ENCODE results near the gene ADPRHL1. TPM values are rescaled to one million over a fixed set of nuclear protein-coding genes. Genes with fewer than 3 reads are reported as not detected.

Gene ADPRHL1
- polyA plus RNA-seq, 1 donor (not counting 4 experiments of a cell fraction or from before 2014, with no cell fraction given), result 1.2 TPM

DNA sequence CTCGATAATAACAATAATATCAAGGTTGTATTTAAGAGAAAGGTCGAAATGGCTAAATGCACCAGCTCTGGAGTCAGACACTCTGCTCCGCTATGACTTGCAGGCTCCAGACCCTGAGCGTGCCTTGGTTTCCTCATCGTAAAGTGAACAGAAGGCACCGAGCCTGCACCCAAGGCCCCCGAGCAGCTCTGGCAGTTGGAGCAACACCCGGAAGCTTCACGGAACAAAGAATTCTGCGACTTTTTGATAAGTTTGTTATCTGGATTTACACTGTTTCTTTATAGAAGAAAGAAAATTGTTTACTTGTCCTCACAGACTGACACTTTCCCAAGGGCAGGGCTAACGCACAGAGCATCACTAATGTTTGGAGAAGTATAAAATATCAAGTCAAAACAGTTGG is 93.7 kb downstream of the ADPRHL1 start:
- no peak overlapping the region for H3K9ac ChIP-seq (ENCODE audit: control insufficient read depth, extremely low read depth, insufficient read depth, low read length)
- dilution Hi-C loops (cut with MboI; ENCODE audit: extremely low pct_ligation_motif_present, low sequenced_read_pairs), result no loop called here
- H3K36me3 ChIP-seq (ENCODE audit: control insufficient read depth in 2 of 2, extremely low read depth in 1 of 2, insufficient read depth in 2 of 2, low read length in 2 of 2), result no peaks in the 10 kb centered on the region
- H3K9me1 ChIP-seq (ENCODE audit: control insufficient read depth, extremely low read depth, insufficient read depth, low read length), result no peaks in the 10 kb centered on the region
- H3K27ac ChIP-seq (ENCODE audit: control insufficient read depth, insufficient read depth, low read length), result no peak overlapping the region
- H3K4me1 ChIP-seq (ENCODE audit: control insufficient read depth, extremely low read depth, insufficient read depth, low read length), result peaks cover 6% of the 10 kb centered on the region
- H3K4me2 ChIP-seq (ENCODE audit: control insufficient read depth, extremely low read depth, insufficient read depth, low read depth, low read length), result no peak overlapping the region
- FAIRE-seq (no peak), DNase-seq (ENCODE audit: low read depth, low spot score) (no peak)
- H2AFZ ChIP-seq (ENCODE audit: control insufficient read depth, low read length), result no peak overlapping the region
- no peaks in the 10 kb centered on the region for H3K79me2 ChIP-seq (ENCODE audit: control insufficient read depth, insufficient read depth, low read length)
- TF ChIP-seq CTCF (optimal IDR thresholded peaks at IDR 0.05 in 1 of 3, IDR thresholded peaks at IDR 0.05 in 1 of 3, conservative IDR thresholded peaks at IDR 0.05 in 1 of 3; ENCODE audit: extremely low read depth in 1 of 3, insufficient read depth in 2 of 3, low read length in 3 of 3) (no peak), EZH2 (IDR thresholded peaks at IDR 0.05; ENCODE audit: low read length) (no peak)
- H4K20me1 ChIP-seq (ENCODE audit: control insufficient read depth, extremely low read depth, insufficient read depth, low read length), result no peaks in the 10 kb centered on the region
- H3K9me3 ChIP-seq (ENCODE audit: control insufficient read depth, low read depth, low read length), result no peaks in the 10 kb centered on the region
- H3K4me3 ChIP-seq (ENCODE audit: control insufficient read depth in 2 of 3, extremely low read depth in 1 of 3, insufficient read depth in 2 of 3, low read depth in 1 of 3, low read length in 3 of 3), result no peak overlapping the region
- H3K27me3 ChIP-seq (ENCODE audit: control insufficient read depth, extremely low read depth, insufficient read depth, low read length), result no peaks in the 10 kb centered on the region

GRCh38 chr13:113358653-113359190 is 94.6 kb downstream of the ADPRHL1 start:
- FAIRE-seq (no peak), DNase-seq (ENCODE audit: low read depth, low spot score) (no peak)
- Histone ChIP-seq H2AFZ (ENCODE audit: control insufficient read depth, low read length) (no peak overlapping the region), H3K36me3 (ENCODE audit: control insufficient read depth in 2 of 2, extremely low read depth in 1 of 2, insufficient read depth in 2 of 2, low read length in 2 of 2) (no peaks in the 10 kb centered on the region), H3K27ac (ENCODE audit: control insufficient read depth, insufficient read depth, low read length) (no peak overlapping the region), H3K27me3 (ENCODE audit: control insufficient read depth, extremely low read depth, insufficient read depth, low read length) (no peaks in the 10 kb centered on the region), H4K20me1 (ENCODE audit: control insufficient read depth, extremely low read depth, insufficient read depth, low read length) (no peaks in the 10 kb centered on the region), H3K9me3 (ENCODE audit: control insufficient read depth, low read depth, low read length) (no peaks in the 10 kb centered on the region), H3K9me1 (ENCODE audit: control insufficient read depth, extremely low read depth, insufficient read depth, low read length) (no peaks in the 10 kb centered on the region), H3K9ac (ENCODE audit: control insufficient read depth, extremely low read depth, insufficient read depth, low read length) (no peak overlapping the region), H3K4me2 (ENCODE audit: control insufficient read depth, extremely low read depth, insufficient read depth, low read depth, low read length) (no peak overlapping the region), H3K79me2 (ENCODE audit: control insufficient read depth, insufficient read depth, low read length) (no peaks in the 10 kb centered on the region), H3K4me1 (ENCODE audit: control insufficient read depth, extremely low read depth, insufficient read depth, low read length) (peaks cover 6% of the 10 kb centered on the region), H3K4me3 (ENCODE audit: control insufficient read depth in 2 of 3, extremely low read depth in 1 of 3, insufficient read depth in 2 of 3, low read depth in 1 of 3, low read length in 3 of 3) (no peak overlapping the region)
- TF ChIP-seq CTCF (optimal IDR thresholded peaks at IDR 0.05 in 1 of 3, IDR thresholded peaks at IDR 0.05 in 1 of 3, conservative IDR thresholded peaks at IDR 0.05 in 1 of 3; ENCODE audit: extremely low read depth in 1 of 3, insufficient read depth in 2 of 3, low read length in 3 of 3) (no peak), EZH2 (IDR thresholded peaks at IDR 0.05; ENCODE audit: low read length) (no peak)
- dilution Hi-C loops (cut with MboI; ENCODE audit: extremely low pct_ligation_motif_present, low sequenced_read_pairs), result no loop called here

Data from keratinocyte (primary cell).